D721Med (cell line): ENCODE results near the gene IER3IP1.
"Not testable (repeated sequence)": the region's sequence is repeated elsewhere in the genome, so short reads cannot be mapped to it uniquely, and the experiment has no call there.

Experiments used
- DNase-seq: peaks from one replicate; pipeline ENCODE4 v3.0.0; 2011; ENCODE audit warnings: low spot score; ENCODE audit not compliant: insufficient read length
- FAIRE-seq: peaks from 2 replicates; lab custom pipeline; 2011; peaks lifted over from hg19 to GRCh38; lab: Jason Lieb, UNC
- TF ChIP-seq, protein P1 (sequence below): IDR thresholded peaks from 2 replicates; pipeline ENCODE4 v1.5.1; 2012; ENCODE audit warnings: mild to moderate bottlenecking, control low read depth; ENCODE audit not compliant: insufficient read depth; ENCODE audit errors: missing control alignments

Gene IER3IP1, protein sequence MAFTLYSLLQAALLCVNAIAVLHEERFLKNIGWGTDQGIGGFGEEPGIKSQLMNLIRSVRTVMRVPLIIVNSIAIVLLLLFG

DNA sequence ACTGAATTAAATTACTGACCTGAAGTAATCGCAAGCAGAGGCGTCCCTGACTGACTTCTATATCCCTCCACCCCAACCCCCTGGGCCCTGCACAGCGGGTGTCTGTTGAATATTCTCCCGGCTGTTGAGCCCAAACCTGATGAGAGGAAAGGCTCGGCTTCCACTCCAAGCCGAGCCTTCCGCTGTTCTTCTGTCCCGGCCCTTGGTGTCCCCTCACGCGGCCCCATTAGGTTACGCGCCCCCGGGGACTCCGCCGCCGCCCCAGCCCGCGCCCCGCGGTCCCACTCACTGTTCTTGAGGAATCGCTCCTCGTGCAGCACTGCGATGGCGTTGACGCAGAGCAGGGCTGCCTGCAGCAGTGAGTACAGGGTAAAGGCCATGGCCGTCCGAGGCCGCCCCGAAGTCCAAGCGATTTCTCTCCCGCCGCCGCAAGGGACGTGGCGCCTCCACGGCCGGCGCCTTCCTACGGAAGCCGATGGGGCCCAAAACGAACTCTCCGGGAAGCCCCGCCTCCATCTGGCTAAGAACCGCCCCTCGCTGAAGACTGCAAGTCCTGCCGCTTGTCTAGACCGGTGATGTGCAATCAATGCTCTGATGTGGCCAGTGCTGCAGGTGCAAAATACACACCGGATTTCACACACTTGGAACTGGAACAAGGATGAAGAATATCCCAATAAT lies at the start of gene IER3IP1:
TSS of gene IER3IP1 (minus strand) at position 467 of the 678 bp plus-strand sequence. CDS start at position 380, 87 bp downstream.
- DNase-seq (peak; percentile 93), FAIRE-seq (no peak)
- TF ChIP-seq, protein P1, sequence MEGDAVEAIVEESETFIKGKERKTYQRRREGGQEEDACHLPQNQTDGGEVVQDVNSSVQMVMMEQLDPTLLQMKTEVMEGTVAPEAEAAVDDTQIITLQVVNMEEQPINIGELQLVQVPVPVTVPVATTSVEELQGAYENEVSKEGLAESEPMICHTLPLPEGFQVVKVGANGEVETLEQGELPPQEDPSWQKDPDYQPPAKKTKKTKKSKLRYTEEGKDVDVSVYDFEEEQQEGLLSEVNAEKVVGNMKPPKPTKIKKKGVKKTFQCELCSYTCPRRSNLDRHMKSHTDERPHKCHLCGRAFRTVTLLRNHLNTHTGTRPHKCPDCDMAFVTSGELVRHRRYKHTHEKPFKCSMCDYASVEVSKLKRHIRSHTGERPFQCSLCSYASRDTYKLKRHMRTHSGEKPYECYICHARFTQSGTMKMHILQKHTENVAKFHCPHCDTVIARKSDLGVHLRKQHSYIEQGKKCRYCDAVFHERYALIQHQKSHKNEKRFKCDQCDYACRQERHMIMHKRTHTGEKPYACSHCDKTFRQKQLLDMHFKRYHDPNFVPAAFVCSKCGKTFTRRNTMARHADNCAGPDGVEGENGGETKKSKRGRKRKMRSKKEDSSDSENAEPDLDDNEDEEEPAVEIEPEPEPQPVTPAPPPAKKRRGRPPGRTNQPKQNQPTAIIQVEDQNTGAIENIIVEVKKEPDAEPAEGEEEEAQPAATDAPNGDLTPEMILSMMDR: no peak

DNA sequence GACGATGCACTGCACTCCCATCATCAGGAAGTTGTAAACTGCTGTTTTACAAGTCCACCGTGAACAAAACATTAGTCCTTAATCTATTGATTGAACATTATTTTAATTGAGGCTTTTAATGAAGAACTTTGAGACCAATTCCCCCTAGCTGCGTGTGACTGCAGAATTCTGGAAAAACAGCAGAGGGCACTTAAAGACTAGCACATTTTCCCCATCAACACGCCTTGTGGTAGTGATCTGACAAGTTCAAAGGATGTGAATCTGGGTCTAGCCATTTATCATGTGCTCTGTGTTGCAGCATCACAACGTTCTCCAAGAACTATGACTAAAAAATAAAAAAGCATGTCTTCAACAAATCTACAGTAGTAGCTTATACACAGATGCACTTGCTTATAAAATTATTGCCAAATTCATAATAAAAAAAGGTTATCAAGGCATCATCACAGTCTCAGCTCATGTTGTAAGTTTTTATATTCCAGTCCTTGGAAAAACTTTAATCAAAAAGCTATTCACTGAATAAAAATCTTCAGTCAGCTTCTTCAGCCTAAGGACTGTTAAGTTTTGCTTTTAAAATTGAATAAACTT lies 39.5 kb upstream of the IER3IP1 start:
- no peak for DNase-seq
- TF ChIP-seq, protein P1: peak; percentile 72
- peak; percentile 94 for FAIRE-seq

DNA sequence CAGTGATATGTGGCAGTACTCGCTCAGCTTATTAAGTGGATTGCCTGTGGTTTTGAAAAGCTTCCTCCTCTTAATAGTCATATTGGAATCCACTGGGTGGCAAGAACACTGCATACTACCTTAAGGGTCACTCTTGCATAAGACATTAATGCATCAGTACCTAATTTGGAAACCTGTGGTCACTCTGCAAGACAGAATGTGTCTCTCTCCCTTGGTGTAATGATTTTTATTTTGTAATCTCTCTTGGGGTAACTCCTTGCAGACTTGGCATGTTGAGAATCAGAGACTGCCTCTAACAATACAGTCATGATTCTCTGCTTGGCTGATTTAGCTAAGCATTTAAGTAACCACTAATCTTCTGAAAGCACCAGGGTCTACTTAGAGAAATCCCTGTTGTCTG lies 33.0 kb upstream of the IER3IP1 start:
- TF ChIP-seq, protein P1: no peak
- FAIRE-seq (peak; percentile 99), DNase-seq (no peak)

DNA sequence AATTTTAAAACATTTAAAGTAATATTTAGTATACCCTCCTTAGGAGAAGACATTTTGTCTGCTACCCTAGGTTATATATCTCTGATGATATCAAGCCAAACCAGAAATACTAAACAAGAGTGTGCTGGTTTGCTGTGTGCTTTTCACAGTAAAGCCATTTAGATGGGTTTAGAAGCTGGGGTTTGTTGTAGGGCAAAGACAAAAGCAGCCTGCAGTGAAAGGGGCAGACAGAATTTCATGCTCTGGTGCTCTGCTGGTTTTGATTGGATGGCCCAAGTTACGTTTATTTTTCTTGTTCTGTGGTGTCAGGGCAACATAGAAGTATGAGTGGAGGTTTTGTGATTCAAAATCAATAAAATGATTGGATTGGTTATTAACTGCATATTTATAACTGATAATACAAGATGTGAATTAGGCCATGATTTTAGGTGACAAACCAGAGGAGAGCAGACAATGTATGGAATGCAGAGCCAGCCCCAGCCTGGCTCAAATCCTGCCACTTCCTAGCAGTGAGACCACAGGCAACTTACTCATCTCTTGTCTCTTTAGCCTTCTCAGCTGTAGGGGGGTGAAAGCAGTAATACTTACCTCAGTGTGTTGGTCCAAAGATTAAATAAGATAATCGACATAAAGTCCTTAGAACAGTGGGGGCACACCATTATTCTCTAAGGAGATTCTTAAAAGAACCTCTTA lies 30.9 kb upstream of the IER3IP1 start:
- TF ChIP-seq, protein P1: no peak
- DNase-seq: no peak
- FAIRE-seq: no peak

DNA sequence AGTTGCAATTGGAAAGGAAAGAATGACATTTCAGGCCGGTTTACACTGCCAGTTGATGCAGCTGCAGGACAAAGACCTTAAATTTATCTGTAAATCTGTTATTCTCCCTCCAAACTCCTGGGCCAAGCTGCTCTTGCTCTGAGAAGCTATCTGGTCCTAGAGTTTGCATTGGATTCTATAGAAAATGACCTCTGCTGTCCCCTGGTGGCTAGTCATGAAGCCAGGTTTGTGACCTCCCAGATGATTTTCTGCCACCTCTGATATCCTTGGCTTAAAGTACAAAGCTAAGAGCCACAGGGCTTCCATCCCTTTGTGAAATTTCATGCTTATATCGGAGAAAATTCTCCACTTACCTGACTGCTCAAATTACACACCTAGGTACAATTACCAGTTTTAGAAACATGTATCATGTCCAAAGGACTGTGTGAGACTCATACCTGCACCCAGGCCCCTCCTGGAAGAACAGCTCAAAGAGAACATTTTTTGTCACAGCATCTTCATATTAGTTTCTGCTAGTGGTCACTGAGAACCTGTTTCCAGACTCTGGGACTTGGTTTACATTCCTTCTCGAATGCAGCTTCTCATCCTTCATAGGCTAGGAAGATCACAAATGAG lies 28.9 kb upstream of the IER3IP1 start:
- TF ChIP-seq, protein P1: peak; percentile 65
- peak; percentile 90 for FAIRE-seq
- no peak for DNase-seq

DNA sequence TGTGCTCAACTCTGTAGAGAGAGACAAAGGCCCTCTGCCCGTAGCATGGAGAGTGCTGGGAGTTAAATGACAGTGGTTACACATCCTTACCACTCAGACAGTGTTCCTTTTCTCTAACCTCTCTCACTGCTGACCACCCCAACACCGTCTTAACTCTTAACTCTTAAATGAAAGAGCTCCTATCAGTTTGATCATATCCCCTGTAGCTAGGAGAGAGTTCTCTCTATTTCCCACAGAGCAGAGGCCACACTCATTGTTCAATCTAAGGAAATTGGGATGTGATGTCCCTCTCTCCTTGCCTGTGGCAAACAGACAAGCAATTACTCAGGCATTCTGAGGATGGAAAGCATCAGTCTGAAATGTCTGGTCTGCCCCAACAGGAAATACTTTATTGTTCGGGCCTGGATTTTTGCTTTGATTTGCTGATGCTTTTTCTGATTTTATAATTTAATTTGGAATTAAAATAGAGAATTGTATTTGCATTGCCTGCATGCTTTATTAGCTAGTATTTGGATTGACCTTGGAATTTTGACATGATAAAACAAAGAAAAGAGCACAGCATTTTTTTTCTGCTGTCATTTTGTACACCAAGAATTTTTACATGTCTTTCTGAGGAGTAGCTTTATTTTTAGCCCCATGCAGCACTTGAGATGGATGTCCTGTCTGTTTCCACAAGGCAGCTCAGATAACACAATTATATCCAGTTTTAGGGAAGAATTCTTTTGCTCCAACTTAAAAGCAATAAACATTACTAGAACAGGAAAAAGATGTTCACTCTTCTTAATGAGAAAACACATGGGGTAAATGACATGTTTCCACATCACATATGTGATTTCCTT lies 27.7 kb upstream of the IER3IP1 start:
- DNase-seq (no peak), FAIRE-seq (no peak)
- TF ChIP-seq, protein P1: no peak

DNA sequence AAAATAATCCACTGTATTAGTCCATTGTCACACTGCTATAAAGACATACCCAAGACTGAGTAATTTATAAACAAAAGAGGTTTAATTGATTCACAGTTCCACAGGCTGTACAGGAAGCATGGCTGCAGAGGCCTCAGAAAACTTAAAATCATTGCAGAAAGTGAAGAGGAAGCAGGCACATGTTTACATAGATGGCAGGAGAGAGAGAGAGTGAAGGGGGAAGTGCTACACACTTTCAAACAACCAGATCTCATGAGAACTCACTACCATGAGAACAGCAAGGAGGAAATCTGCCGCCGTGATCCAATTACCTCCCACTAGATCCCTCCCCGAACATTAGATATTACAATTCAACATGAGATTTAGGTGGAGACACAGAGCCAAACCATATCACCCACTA lies 19.8 kb upstream of the IER3IP1 start:
- not testable (repeated sequence) for FAIRE-seq, DNase-seq
